Subcutaneous adipose tissue (tissue), 4 donors: Measurements from ENCODE around the gene TMEM43. TPM values are rescaled to one million over a fixed set of nuclear protein-coding genes. Genes with fewer than 3 reads are reported as not detected.

Experiments used
- total RNA-seq, 4 donors: library from RNA; depleted of rRNA; stranded (reverse); fragments of >200 nt; gene quantifications; one replicate each; pipeline ENCODE4 v1.1.0, GENCODE V29; 2016
- TF ChIP-seq, protein P1 (sequence below): fragments of 450-650 bp; IDR thresholded peaks from one replicate; pipeline ENCODE4 v1.5.1; 2016; ENCODE audit warnings: low read depth, mild to moderate bottlenecking, control low read depth, antibody characterized with exemption, moderate library complexity

TMEM43 gene
- total RNA-seq, 4 donors from 2014 or later = 98.7 to 169 (median 129) TPM

DNA sequence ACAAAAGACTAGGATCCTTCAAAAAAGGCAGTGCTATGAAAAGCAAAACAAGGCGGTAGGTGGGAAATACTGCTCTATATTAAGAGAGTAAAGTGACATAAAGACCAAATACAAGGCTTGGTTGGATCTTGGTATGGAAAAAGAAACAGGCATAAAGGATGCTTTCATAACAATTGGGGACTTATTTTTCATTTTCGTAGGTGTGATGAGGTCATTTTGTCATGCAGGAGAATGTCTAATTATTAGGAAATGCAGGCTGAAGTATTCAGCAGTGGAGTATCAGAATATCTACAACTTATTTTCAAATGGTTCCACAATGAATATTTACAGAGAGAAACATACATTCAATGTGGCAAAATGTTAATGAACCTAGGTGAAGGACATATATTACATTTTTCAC lies 44.6 kb downstream of the TMEM43 start:
- TF ChIP-seq, protein P1, sequence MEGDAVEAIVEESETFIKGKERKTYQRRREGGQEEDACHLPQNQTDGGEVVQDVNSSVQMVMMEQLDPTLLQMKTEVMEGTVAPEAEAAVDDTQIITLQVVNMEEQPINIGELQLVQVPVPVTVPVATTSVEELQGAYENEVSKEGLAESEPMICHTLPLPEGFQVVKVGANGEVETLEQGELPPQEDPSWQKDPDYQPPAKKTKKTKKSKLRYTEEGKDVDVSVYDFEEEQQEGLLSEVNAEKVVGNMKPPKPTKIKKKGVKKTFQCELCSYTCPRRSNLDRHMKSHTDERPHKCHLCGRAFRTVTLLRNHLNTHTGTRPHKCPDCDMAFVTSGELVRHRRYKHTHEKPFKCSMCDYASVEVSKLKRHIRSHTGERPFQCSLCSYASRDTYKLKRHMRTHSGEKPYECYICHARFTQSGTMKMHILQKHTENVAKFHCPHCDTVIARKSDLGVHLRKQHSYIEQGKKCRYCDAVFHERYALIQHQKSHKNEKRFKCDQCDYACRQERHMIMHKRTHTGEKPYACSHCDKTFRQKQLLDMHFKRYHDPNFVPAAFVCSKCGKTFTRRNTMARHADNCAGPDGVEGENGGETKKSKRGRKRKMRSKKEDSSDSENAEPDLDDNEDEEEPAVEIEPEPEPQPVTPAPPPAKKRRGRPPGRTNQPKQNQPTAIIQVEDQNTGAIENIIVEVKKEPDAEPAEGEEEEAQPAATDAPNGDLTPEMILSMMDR = no peak

DNA sequence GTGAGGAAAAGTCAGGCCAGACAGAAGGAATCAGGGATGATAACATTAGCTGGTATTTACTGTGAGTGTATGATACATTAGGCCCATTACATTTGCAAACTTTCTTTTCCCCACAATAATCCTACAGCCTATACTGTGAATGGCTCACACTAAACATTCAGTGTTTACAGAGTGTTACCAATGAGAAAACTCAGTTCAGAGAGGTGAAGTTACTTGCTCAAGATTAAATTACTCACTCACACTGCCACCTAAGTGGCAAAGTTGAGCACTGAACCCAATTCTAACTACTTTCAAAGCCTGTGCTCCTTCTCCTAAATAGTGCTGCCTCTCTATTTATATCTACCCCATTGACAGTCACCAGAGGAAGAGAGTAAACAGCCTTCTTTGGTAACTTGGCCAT lies 45.0 kb downstream of the TMEM43 start:
- TF ChIP-seq, protein P1 = no peak

DNA sequence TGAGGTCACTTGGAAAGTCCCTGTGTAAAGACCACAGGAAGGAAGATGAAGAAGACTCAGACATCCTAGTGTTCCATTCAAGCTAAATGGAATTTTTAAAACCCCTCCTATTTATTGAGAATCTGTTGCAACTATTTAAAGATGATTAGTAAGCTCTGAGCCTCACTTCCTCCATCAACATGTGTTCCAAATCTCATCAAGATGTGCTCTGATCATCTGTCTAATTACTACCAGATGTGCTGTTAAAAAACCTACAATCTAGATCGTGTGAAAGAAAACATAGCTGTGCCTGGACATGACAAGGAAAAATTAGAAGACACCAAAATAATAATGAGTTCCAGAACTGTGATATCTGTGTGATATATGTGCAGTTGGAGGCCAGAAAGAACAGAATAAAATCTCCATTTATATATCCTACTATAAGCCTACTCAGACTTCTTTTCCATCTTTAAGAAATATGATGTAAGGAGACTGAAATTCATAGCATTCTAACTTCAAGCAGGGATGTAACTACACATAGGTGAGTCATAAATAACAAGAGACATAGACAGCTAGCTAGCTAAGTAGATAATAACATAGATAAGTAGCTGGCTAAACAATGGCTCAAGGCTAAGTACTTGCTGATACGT lies 45.8 kb downstream of the TMEM43 start:
- TF ChIP-seq, protein P1 = no peak

DNA sequence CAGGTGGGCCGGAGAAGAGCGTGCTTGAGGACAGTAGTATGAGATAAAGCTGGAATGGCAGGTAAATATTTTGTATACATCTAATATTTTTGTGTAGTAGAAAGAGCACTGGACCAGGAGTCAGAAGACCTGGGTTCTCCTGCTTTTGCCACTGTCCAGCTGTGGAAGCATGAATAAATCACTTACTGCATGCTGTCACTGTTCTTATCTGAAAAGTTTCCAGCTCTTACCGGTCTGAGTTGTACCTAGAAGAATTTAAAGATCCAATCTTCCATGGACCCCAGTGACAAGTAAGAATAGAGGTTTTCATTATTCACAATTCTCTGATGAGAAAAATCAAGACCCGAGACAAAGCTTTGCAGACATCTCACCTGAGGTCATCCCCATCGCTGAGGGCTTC lies 47.6 kb downstream of the TMEM43 start:
- TF ChIP-seq, protein P1 = no peak

DNA sequence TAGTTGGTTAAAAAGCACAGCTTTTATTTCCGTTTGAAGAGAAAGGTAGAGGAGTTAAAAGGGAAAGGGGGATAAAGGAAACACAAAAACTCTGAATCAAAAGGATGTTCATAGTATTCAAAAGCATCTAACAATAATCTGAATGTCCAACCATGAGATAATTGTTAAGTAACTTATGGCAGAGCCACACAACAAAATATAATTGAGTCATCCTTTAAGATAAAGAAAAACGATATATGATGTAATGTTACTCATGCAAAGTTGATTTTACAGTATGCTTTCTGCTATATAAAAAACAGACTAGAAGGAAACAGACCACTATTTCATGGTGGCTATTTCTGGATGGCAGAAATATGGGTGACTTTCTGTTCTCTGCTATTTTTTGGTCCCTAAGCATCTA lies 49.6 kb downstream of the TMEM43 start:
- TF ChIP-seq, protein P1 = no peak

DNA sequence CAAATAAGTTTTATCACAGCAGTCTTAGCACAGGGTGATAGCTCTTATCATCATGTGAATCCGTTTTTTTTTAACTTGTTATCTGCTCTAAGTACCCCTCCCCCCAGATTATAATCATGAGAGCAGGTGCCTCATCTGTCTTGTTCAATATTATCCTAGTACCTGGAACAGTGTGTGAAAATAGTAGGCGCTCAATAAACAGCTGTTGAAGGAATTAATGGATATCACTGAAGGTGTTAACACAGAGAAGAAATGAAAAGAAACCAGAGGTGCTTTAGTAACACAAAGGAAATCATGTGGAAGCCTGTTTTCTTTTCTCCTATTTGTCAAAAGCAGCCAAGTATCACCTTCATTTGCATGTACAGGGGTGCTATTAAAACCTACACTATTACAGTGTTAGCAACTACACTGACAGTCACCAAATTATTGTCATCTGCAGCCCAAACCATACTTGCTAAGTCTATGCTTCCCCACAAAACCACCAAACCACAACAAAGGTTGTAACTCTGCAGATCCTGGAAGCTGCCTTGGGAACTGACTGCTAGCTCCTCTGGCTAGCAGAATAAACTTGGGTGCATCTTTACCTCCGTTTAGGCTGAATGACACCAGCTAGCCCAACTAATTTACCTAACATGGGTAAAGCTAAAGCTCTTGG lies 50.7 kb downstream of the TMEM43 start:
- TF ChIP-seq, protein P1 = no peak

DNA sequence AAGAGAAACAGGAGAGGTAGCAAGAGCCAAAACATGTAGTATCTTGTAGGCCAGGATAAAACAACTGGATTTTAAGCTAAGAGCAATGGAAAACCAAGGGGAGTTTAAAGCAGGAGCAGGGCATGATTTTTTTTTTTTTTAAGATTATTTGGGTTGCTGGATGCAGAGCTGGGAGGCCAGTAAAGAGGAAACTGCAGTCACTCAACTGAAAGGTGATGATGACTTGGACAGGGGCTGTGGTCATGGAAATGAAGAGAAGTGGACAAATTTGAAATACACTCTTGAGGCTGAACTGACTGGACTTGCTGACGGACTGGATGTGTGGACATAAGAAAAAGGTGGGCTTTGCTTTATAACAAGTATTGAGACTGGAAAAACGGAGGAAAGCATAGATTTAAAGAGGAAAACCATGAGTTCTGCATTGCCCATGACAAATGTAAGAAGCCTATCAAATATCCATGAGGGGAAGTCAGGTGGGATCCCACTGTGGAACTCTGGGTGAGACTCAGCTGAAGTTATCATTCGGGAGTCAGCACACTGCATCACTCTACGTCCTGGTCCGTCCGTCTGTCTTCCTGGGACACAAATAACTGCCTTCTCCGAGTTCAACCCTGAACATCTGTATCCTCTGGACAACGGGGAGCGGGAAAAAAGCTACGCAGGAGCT lies 52.9 kb downstream of the TMEM43 start:
- TF ChIP-seq, protein P1 = no peak
